Islet of Langerhans (tissue), 1 donor: ENCODE results near the gene UTP11.

Source experiments
- FAIRE-seq: peaks from one replicate; lab custom pipeline; 2011; peaks lifted over from hg19 to GRCh38; lab: Jason Lieb, UNC

Gene UTP11

DNA sequence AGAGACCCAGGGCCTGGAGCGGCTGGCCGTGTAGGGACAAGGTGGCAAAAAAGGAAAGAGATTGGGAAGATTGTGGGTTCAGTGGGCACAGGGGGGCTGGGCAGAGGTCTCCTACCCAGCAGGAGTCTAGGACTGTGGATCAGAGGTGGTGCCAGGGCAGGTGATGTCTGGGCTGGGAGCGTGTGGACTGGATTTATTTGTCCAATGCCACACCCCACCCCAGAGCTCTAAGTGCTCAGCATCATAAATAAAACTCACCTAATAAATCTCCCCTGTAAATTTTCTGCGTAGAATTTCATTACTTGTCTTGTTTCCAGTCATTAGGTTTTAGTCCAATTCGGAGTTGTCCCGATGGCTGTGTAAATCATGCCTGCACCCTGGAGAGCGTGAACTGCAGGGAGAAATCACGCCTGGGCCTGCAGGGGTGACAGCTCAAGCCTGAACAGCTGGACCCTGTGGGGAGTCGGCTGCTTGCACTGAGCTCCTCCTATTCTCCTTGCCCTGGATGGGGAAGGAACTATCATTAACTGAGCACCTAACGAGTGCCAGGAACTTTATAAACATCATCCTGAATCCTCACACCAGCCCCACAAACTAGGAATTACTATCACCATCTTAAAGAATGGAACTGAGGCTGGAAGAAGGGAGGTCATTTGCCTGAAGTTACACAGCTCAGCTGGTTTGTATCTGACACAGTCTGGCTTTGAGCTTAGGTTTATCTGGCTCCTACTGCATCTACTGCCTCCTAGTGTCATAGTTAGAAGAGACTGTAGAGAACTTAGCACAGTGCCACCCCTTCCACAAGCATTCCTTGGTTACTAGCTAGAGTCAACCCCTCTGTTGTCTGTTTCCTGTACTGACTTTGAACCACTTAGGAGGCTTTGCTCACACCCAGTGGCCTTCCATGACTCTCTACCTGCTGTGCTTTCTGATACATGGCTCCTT, 59.0 kb downstream of the UTP11 start:
- FAIRE-seq = no peak

DNA sequence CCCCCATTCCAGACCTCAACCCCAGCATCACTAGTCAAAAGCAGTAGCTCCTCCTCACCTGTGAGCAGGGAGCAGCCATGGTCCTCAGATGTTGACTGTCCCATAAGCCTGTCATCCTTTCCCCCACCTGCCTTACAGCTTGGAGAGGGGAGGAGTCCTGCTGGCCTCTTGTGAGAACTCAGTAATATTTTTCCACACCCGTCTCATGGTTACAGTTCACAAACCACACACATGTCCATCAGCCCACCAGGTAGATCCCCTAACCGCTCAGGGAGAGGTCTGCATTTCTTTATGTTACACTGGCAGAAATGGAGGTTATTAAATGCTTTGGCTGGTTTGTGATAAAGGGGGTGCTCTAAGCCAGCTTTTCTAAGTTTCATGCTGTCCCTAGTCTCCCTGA, 60.3 kb downstream of the UTP11 start:
- no peak for FAIRE-seq

DNA sequence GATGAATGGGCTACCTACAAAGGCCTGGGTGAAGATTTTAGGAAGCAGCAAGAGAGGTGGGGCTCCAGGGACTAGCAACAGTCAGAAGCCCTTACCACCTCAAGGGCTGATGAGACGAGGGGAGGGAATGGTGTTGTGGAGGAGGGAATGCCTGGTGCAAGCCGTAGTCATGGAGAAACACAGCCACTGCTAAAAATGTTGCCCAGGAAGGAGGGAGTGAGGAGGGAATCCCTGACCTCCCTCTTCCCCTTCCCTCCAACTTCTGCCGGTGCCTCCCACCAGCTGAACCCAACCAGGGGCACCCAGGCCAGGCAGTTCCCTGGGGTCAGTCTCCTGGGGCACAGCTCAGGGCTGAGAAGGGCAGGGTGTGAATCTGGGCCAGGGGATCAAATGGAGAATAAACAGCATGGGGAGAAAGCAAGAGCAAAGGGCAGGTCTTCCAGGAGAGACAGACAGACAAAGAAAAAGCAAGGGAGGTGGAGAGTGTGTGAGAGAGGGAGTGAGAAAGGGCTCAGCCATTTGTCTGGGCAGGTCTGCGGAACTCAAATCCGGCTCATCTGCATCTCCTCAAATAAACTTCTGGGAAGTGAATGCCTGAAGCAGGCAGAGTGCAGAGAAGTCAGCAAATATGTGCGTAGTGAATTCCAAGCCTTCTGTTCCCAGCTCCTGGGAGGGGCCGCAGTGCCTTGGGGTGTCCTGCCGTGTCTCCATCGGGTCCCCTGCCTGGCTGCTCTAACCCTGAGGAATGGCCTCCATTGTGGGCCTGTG, 61.2 kb downstream of the UTP11 start:
- no peak for FAIRE-seq

DNA sequence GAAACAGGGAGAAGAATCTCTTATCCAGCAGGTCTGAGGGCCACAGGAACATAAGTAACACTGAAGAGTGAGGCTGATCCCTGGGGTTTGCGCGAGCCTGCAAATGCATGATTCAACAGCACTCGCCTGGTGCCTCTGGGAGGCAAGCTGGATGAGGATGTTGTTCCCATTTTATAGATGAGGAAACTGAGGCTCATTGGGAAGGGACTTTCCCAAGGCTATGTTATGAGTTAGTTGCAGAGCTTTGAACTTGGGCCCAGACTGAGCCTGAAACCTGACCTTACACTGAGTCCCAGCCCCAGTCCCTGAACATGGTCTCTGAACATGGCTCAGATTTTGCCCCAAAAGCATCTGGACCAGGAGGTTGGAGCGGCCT, 61.8 kb downstream of the UTP11 start:
- no peak for FAIRE-seq
